LNCaP clone FGC (cell line): ENCODE data around the gene DOK6.
"Not testable (repeated sequence)": the region's sequence is repeated elsewhere in the genome, so short reads cannot be mapped to it uniquely, and the experiment has no call there.

Experiments used
- DNase-seq: peaks from one replicate; pipeline ENCODE4 v3.0.0-alpha.2; 2011; ENCODE audit warnings: low read depth
- H3K4me3 ChIP-seq: 2 replicates; pipeline ENCODE4 v1.5.1; 2011; ENCODE audit warnings: mild to moderate bottlenecking, low read depth, low read length, control low read depth
- CTCF ChIP-seq: IDR thresholded peaks from 2 replicates; pipeline ENCODE4 v1.5.1; 2012; ENCODE audit warnings: mild to moderate bottlenecking; ENCODE audit not compliant: control insufficient read depth, insufficient read depth; ENCODE audit errors: extremely low read depth

DOK6 gene

DNA sequence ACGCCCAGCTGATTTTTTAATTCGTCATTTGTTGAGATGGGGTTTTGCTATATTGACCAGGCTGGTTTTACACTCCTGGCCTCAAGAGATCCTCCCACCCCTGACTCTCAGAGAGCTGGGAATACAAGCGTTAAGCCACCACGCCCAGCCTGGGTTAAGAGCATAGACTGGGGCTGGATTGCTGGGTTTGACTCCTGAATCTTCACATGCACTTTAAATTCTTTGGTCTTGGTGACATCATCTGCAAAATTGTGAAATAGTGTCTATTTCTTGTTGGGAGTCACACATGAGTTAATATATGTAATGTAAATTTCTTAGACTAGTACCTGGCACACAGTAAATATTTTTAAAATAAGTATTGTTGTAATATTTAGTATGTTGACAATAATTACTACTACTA, 257.4 kb downstream of the DOK6 start:
- no peak for DNase-seq
- H3K4me3 ChIP-seq = no peak overlapping the region
- no peak for TF ChIP-seq CTCF

DNA sequence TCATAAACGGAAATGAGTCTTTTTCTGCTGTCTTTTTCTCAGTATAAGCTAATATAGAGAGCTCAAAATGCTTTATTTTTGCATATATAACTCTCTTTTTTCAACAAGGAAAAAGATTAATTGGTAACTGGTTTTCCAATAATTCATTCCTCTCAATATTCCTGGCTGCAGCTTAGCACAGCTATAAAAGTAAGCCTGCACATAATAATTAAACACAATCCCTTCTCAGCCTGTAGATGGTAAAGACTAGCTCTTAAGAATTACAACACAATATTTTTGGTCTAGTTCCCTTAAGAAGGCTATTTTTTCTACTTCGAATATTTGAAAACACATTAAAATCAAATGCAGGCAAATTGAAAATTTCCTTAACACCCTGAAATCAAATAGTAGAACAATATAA, 258.0 kb downstream of the DOK6 start:
- TF ChIP-seq CTCF = no peak
- no peak overlapping the region for H3K4me3 ChIP-seq
- DNase-seq = no peak

DNA sequence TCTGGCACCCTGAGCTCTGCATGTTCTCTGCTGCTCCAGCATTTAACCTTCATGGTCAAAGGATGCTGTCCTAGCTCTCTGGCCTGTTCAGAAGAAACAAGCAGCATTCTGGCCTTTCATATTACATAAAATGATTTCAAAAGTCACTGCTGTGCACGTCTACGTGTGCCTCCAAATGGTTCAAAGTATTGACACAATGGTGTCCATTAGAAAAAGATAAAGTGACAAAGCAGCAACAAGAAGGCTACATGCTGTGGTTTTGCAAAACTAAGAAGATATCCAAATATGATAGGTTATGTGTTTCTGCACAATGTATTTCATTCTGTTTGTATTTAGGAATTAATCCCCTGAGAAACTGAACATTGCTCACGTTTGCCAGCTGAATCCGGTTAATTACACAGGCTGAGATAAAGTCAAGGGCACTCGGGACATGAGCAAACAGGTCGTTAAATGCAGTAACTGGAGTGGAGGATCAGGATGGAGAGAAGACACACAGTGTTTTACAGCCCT, 258.5 kb downstream of the DOK6 start:
- no peak for TF ChIP-seq CTCF
- DNase-seq = no peak
- no peak overlapping the region for H3K4me3 ChIP-seq

- DNase-seq, H3K4me3 ChIP-seq: not testable (repeated sequence)
These were observed 261.4 kb downstream of the DOK6 start for GRCh38 chr18:69662090-69662489.

GRCh38 chr18:69664399-69664798, 263.7 kb downstream of the DOK6 start:
- no peak for TF ChIP-seq CTCF
- DNase-seq = no peak
- no peak overlapping the region for H3K4me3 ChIP-seq

DNA sequence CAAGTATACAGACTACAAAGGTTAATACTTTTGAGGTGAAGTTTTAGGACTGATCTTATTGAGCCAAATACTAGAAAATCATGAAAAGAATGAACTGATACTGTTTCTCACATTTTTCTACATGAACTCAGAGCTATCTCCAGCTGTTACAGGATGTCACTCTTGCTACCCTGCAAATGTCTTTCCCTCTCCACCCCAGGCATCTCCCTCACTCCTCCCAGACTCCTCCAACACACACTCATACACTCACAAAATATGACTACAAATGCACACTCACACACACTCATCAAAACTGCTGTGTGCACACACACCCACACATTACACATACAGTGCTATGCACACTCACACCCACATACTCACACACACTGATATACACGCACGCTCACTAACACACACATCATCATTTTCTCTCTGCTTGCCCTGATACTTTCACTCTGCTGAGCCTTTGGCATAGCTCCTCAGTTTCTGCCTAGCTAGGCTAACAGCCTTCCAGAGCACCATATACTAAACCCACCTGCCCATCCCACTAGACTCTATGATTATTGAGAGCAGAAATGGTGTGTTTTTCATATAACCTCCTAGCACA, 273.7 kb downstream of the DOK6 start:
- no peak for TF ChIP-seq CTCF
- no peak for DNase-seq
- no peak overlapping the region for H3K4me3 ChIP-seq

GRCh38 chr18:69674966-69675365, 274.3 kb downstream of the DOK6 start:
- no peak overlapping the region for H3K4me3 ChIP-seq
- no peak for TF ChIP-seq CTCF
- no peak for DNase-seq
